Measurements from ENCODE around the gene ZSCAN23. TPM values are rescaled to one million over a fixed set of nuclear protein-coding genes. Genes with fewer than 3 reads are reported as not detected.
"Not testable (repeated sequence)": the region's sequence is repeated elsewhere in the genome, so short reads cannot be mapped to it uniquely, and the experiment has no call there.

ZSCAN23 gene
- total RNA-seq, result under 1 TPM; 0.44 to 0.56 TPM

DNA sequence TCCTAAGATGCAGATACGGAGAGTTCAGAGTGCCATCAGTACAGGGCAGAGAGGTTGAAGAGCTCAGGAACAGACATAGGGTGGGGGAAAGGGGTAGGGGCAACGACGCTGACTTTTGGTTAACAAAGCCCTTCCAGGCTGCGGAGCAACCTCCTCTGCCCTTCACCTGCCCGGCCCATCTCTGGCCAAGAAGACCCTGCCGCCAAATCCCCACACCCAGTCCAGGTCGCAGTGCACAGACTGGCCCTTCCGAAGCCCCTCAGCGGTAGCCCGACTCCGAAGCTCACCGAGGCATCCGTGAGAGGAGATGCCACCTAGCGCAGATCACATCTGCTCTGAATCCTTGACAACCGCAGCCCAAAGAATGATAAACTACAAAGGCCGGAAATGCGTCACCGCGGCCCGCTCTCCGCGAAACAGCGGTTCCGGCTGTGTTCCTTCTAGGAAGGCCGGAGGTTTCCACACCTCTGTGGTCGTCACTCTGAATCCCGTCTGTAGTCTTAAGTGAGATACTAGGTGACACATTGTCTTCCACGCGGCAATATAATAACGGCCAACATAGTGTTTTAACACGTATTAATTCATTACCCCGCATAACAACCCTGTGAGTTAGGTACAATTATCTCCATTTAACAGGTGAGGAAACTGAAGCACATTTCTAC, at the start of gene ZSCAN23:
ZSCAN23 (minus strand) TSS at position 380 of the 662 bp plus-strand sequence. CDS start 7,225 bp downstream, outside the sequence.
- H3K9me3 Mint-ChIP-seq (ENCODE audit: low read depth), result peaks cover 6% of the 10 kb centered on the region
- ATAC-seq, result peak; percentile 90
- peaks cover 33% of the 10 kb centered on the region for H3K36me3 Mint-ChIP-seq
- CTCF ChIA-PET, result interaction anchor here (1.0 to 1.4 kb wide), 2 partner anchors 11 to 46 kb away, joined by 3 read pairs; no protein-coding TSS in a partner anchor
- peak within 1 kb of the TSS; percentile 83 for H3K4me3 Mint-ChIP-seq
- H3K27ac Mint-ChIP-seq, result peak within 1 kb of the TSS; percentile 95
- peak; percentile 90 for DNase-seq
- peaks cover 35% of the 10 kb centered on the region for H3K27me3 Mint-ChIP-seq
- peaks cover 33% of the 10 kb centered on the region for H3K4me1 Mint-ChIP-seq

DNA sequence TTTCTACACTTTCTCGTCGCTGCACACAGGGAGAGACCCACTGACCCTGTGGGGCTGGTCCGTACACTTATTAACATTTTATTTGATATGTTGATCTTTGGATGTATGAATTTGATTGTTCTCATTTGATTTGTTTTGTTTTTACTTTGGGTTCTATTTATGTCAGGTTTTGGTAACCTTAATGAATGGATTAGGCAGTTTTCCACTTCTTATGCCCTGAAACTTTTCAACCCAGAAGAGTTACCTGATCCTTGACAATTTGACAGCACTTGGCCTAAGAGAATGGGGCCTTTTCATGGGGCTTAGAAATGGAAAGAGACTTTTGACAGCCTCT, 48.7 kb upstream of the ZSCAN23 start:
- Mint-ChIP-seq H3K9me3 (ENCODE audit: low read depth) (no peaks in the 10 kb centered on the region), H3K4me3 (no peak overlapping the region), H3K36me3 (no peaks in the 10 kb centered on the region), H3K27ac (no peak overlapping the region), H3K27me3 (peaks cover 71% of the 10 kb centered on the region), H3K4me1 (peaks cover 13% of the 10 kb centered on the region)
- DNase-seq (no peak), ATAC-seq (no peak)
- CTCF ChIA-PET, result no interaction called here

DNA sequence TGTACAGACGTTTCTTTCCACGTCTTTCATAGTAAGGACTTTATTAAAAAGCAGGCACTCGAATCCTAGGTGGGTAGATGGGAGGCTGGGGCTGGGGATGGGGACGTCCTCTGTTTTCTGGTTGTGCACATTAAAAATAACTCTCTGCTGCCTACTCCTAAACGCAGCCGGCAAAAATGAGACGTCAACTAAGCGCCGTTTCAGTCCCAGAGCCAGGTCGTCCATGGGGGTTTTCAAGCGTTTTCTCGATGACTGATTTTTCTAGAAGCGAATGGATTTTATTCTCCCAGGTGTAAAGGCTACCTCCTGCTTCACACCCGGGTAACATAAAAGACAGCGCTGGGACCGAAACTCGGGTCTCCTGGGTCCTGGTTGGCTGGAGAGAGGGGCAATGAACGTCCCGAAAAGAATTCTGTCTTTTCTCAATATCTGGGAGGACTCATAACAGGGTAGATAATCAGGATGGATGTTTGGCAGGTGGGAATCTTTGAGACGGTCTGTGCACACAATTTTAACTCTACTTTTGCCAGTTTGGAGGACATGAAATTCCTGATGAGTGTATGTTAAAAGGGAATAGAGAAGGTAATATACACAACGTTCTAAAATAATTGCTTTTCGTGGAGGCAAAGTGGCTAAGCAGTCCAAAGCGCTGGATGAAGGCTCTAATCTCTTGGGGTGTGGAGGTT, 47.1 kb upstream of the ZSCAN23 start:
- Mint-ChIP-seq H3K4me1 (peaks cover 15% of the 10 kb centered on the region), H3K27me3 (peaks cover 68% of the 10 kb centered on the region), H3K4me3 (peak overlapping the region; percentile 54), H3K36me3 (no peaks in the 10 kb centered on the region), H3K9me3 (ENCODE audit: low read depth) (no peaks in the 10 kb centered on the region), H3K27ac (no peak overlapping the region)
- CTCF ChIA-PET, result no interaction called here
- DNase-seq, result no peak
- no peak for ATAC-seq

DNA sequence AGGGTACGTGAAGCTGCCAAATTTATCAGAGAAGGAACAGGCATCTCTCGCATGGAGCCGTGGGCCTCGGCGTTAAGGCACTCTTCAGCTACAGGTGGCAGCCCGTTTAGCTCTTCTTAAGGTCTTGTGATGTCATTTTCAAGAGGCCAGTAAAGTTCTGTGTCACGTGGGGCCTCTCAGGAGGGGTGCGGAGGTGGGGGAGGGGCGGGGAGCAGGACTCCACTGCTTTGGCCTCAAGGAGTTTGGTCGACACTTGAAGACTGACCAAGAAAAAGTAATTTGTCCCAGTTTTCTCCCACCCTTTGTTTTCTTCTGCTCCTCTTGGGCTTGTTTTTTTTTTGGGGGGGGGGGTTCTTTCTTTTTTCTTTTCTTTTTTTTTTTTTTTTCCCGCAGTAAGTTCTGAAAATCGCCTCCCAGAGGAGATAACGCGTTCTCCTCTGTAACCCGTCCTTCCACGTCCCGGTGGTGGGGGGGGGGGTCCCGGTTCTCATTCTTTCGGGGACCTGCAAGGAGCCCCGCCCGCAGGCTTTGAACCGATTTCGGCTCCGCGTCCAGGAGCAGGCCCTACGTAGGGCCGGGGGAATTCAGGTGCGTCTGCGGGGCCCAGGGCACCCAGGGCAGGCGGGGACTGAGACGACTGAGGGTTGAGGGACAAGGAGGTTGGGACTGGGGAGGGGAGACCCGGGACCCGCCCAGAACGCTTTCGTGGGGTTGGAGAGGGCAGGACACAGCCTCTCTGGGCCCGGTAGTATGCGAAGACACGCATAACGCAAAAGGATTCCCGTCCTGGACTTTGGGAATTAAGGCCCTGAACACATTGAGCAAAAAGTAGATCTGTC, 46.3 kb upstream of the ZSCAN23 start:
- H3K27ac Mint-ChIP-seq, result no peak overlapping the region
- CTCF ChIA-PET, result interaction anchor here (0.9 kb wide), 2 partner anchors 205 to 348 kb away, joined by 3 read pairs; no protein-coding TSS in a partner anchor
- H3K27me3 Mint-ChIP-seq, result peaks cover 67% of the 10 kb centered on the region
- H3K36me3 Mint-ChIP-seq, result no peaks in the 10 kb centered on the region
- no peaks in the 10 kb centered on the region for H3K9me3 Mint-ChIP-seq (ENCODE audit: low read depth)
- peak overlapping the region; percentile 54 for H3K4me3 Mint-ChIP-seq
- ATAC-seq (peak; percentile 67), DNase-seq (peak; percentile 56)
- peaks cover 16% of the 10 kb centered on the region for H3K4me1 Mint-ChIP-seq

DNA sequence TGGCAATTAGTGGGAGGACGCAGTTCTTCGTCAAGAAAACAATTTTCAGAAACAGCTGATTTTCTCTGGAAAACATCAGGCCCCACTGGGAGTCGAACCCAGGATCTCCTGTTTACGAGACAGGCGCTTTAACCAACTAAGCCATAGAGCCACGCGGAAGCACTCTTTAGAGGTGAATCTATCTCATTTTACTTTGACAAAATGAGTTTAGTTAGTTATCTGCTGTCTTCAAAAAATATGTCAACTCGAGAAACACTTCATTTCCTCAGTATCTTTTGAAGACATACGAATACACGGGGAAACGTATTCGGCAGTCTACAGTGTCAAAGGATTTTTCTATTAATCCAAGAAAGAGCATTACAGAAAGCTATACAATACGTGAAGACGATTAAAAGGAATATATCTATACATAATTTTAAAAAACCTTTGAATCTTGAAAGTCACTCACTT, 45.6 kb upstream of the ZSCAN23 start:
- no peaks in the 10 kb centered on the region for H3K9me3 Mint-ChIP-seq (ENCODE audit: low read depth)
- peak overlapping the region; percentile 54 for H3K4me3 Mint-ChIP-seq

DNA sequence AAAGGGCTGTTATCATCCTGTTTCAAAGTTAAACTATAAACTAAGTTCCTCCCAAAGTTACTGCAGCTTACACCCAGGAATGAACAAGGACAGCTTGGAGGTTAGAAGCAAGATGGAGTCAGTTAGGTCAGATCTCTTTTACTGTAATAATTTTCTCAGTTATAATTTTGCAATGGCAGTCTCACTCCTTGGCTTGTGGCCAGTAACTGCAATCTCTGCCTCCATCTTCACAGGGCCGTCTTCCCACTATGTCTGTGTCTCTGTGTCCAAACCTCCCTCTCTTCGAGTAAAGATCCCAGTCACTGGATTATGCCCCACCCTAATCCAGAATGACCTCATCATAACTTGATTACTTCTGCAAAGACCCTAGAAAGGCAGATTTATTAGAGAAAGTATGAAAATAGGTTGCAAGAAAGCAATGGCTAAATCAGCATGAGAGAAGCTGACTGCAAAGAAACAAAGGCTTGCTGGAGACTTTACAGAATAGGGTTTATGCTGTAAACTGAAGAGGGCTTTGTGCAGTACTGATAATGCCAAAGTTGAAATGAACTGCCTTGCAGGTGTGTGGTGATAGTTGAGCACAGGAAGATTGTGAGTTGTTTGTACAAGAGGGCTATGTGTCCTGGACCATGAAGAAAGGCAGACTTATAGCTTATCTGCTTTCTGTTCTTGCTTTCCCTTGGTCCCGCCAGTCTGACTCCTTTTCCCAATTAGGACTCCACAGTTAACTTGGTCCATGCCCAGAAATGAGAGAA, 43.9 kb upstream of the ZSCAN23 start:
- ATAC-seq (no peak), DNase-seq (no peak)
- CTCF ChIA-PET, result interaction anchor here (1.2 kb wide), 1 partner anchor 9 kb away, joined by 3 read pairs; no protein-coding TSS in a partner anchor
- Mint-ChIP-seq H3K9me3 (ENCODE audit: low read depth) (no peaks in the 10 kb centered on the region), H3K27me3 (peaks cover 60% of the 10 kb centered on the region), H3K36me3 (no peaks in the 10 kb centered on the region), H3K4me1 (peaks cover 16% of the 10 kb centered on the region), H3K27ac (no peak overlapping the region), H3K4me3 (no peak overlapping the region)

More for the DNA sequence above, 45.6 kb upstream of the ZSCAN23 start:
- Mint-ChIP-seq H3K4me1 (peaks cover 16% of the 10 kb centered on the region), H3K27ac (peak overlapping the region; percentile 43), H3K27me3 (peaks cover 63% of the 10 kb centered on the region), H3K36me3 (no peaks in the 10 kb centered on the region)
- CTCF ChIA-PET, result interaction anchor here (0.9 kb wide), 2 partner anchors 206 to 349 kb away, joined by 3 read pairs; no protein-coding TSS in a partner anchor
- no peak for ATAC-seq
- peak; percentile 41 for DNase-seq

DNA sequence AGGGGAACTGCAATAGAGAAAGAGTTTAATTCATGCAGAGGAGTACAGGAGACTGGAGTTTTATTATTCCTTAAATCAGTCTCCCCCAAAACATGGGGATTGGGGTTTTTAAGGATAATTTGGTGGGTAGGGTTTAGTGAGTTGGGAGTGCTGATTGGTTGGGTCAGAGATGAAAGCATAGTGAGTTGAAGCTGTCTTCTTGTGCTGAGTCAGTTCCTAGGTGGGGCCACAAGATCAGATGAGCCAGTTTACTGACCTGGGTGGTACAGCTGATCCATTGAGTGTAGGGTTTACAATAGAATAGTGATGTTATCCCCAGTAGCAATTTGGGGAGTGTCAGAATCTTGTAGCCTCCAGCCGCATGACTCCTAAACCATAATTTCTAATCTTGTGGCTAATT, 43.2 kb upstream of the ZSCAN23 start:
- DNase-seq, result no peak
- Mint-ChIP-seq H3K27me3 (peaks cover 57% of the 10 kb centered on the region), H3K9me3 (ENCODE audit: low read depth) (no peaks in the 10 kb centered on the region), H3K4me1 (peaks cover 16% of the 10 kb centered on the region), H3K27ac (no peak overlapping the region), H3K36me3 (no peaks in the 10 kb centered on the region), H3K4me3 (no peak overlapping the region)
- CTCF ChIA-PET, result no interaction called here
- no peak for ATAC-seq

DNA sequence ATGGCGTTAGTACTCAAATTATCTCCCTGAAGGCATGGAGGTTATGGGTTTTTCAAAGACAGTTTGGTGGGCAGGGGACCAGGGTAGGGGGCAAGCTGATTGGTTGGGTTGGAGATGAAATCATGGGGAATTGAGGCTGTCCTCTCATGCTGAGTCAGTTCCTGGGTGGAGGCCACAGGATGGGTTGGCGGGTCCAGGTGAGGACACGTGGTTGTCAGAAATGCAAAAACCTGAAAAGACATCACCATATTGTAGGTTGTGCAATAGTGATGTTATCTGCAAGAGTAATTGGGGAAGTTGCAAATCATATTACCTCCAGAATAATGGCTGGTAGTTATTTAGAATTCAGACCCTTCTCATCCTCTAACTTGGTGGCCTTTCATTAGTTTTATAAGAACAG, 42.2 kb upstream of the ZSCAN23 start:
- Mint-ChIP-seq H3K36me3 (no peaks in the 10 kb centered on the region), H3K4me3 (no peak overlapping the region), H3K9me3 (ENCODE audit: low read depth) (no peaks in the 10 kb centered on the region), H3K4me1 (peaks cover 14% of the 10 kb centered on the region), H3K27me3 (peaks cover 53% of the 10 kb centered on the region), H3K27ac (no peak overlapping the region)
- no peak for ATAC-seq
- no peak for DNase-seq
- CTCF ChIA-PET, result no interaction called here

DNA sequence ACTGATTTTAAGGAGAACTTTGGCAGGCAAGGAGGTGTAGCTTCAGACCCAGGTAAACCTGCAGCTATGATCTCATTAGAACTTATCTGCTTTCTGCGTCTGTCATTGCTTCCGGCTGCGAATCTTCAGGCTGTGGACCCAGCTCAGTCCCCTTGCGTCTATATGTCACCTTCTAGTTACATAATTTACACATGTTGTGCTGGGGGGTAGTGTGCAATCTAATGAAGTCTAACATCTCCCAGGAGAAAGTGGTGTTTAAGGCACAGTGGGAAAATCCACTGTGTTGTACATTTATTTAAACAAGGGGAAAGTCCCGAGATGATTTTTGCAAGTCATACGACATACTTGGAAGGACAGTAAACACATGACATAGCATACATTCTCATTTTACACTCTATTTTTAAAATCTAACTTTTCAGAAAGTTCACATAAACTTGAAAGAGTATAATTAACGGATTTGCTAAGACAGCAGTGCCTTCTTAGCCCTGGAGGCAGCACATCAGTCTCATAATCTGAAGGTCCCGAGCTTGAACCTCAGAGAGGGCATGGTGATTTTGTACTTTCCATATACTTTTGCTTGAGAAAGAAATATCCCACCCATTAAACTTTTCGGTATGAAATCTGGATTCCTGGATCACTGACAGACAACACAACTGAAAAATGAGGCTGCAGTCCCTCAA, 37.1 kb upstream of the ZSCAN23 start:
- H3K9me3 Mint-ChIP-seq (ENCODE audit: low read depth), result no peaks in the 10 kb centered on the region
- CTCF ChIA-PET, result no interaction called here

DNA sequence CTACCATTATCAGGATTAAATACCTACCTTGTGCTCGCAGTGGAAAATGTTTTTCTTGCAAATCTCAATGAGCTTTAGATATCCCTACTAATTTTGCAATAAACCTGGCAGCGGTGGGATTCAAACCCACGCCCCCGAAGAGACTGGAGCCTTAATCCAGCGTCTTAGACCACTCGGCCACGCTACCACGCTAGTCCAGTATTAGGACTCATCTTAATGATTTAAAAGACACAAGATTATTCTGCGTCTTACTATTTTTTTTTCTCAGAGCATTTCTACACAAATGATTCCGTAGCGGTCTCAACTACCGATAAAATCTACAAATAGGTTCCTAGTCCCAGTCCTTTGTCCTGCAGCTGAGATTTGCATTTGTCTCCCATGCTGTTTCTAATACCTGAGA, 35.2 kb upstream of the ZSCAN23 start:
- no peak overlapping the region for H3K27ac Mint-ChIP-seq
- no peak for ATAC-seq
- H3K4me1 Mint-ChIP-seq, result peaks cover 5% of the 10 kb centered on the region
- H3K36me3 Mint-ChIP-seq, result no peaks in the 10 kb centered on the region
- H3K9me3 Mint-ChIP-seq (ENCODE audit: low read depth), result no peaks in the 10 kb centered on the region
- H3K27me3 Mint-ChIP-seq, result peaks cover 76% of the 10 kb centered on the region
- no peak for DNase-seq
- H3K4me3 Mint-ChIP-seq, result no peak overlapping the region
- CTCF ChIA-PET, result no interaction called here

More for the DNA sequence above, 37.1 kb upstream of the ZSCAN23 start:
- Mint-ChIP-seq H3K4me1 (peaks cover 3% of the 10 kb centered on the region), H3K27me3 (peaks cover 62% of the 10 kb centered on the region), H3K4me3 (no peak overlapping the region), H3K36me3 (no peaks in the 10 kb centered on the region), H3K27ac (no peak overlapping the region)
- ATAC-seq (no peak), DNase-seq (no peak)

DNA sequence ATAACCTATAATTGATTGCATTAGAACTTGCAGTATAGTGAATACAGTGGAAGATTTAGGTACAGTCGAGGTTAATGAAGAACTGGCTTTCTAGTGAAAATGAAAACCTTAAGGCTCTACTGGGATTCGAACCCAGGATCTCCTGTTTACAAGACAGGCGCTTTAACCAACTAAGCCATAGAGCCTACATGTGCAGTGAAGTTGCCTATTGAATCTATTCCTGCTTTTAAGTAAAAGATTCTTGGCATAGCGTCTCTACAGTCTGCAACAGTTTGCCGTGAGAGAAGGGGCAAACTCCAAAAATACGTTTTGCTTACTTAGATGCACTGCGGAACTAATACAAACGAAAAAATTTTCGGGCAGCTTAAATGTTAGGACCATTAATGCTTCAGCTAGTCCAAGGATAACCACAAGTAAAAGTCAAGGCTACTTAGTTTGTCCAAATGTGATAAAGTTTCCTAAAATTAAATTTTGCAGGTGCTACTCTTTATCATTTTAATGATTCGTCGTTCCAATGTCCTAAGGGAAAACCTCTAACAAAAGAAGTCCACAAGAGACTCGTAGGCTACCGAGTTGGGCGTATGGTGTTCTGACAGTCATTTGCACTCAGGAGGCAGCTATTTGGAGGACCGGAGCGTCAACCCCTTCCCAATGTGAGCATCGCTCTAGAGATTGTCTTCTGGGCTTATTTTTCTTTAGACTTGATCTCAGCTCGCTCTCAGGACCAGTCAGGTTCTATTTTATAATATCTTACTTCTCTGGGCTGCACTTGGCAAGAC, 31.3 kb upstream of the ZSCAN23 start:
- Mint-ChIP-seq H3K36me3 (no peaks in the 10 kb centered on the region), H3K9me3 (ENCODE audit: low read depth) (no peaks in the 10 kb centered on the region), H3K27ac (no peak overlapping the region), H3K4me1 (peaks cover 5% of the 10 kb centered on the region), H3K27me3 (peaks cover 68% of the 10 kb centered on the region), H3K4me3 (peak overlapping the region; percentile 43)
- CTCF ChIA-PET, result no interaction called here
- ATAC-seq (peak; percentile 49), DNase-seq (no peak)

DNA sequence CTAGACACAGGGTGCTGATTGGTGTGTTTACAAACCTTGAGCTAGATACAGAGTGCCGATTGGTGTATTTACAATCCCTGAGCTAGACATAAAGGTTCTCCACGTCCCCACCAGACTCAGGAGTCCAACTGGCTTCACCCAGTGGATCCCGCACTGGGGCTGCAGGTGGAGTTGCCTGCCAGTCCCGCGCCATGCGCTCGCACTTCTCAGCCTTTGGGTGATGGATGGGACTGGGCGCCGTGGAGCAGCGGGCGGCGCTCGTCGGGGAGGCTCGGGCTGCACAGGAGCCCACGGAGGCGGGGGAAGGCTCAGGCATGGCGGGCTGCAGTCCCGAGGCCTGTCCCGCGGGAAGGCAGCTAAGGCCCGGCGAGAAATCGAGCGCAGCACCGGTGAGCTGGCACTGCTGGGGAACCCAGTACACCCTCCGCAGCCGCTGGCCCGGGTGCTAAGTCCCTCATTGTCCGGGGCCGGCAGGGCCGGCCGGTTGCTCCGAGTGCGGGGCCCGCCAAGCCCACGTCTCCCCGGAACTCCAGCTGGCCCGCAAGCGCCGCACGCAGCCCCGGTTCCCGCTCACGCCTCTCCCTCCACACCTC, 26.0 kb upstream of the ZSCAN23 start:
- H3K36me3 Mint-ChIP-seq; DNase-seq; H3K4me3 Mint-ChIP-seq; H3K27ac Mint-ChIP-seq; ATAC-seq; H3K9me3 Mint-ChIP-seq (ENCODE audit: low read depth); CTCF ChIA-PET; H3K4me1 Mint-ChIP-seq: not testable (repeated sequence)
- peaks cover 48% of the 10 kb centered on the region for H3K27me3 Mint-ChIP-seq

Measured in activated CD8-positive, alpha-beta memory T cell treated with anti-CD3 and anti-CD28 coated beads, Interleukin-2, amount 10 ng/mL, durations not matched to agents 7 days and 5 days (primary cell).